H1 (cell line): ENCODE results near the gene GALNT6. TPM values are rescaled to one million over a fixed set of nuclear protein-coding genes. Genes with fewer than 3 reads are reported as not detected.
A peak's percentile ranks its signal among the peaks of the same experiment; 100 is the strongest.

Source experiments
- CTCF ChIA-PET: fragments of 300-600 bp; sonication (Branson Sonifier 250); formaldehyde crosslinking; loops from one replicate; lab custom pipeline; 2021; ENCODE audit not compliant: partially characterized antibody; lab: Charles Lee
- POLR2A ChIA-PET: fragments of 300-600 bp; sonication (Branson Sonifier 250); formaldehyde crosslinking; loops from one replicate; lab custom pipeline; 2021; ENCODE audit warnings: inconsistent platforms; ENCODE audit not compliant: partially characterized antibody; lab: Charles Lee
- DNase-seq, 2 experiments: peaks; one replicate each; pipeline versions ENCODE4 v3.0.0 to v3.0.0-alpha.2; 2010 to 2022; ENCODE audit warnings: low spot score in 2 of 2, low read depth in 1 of 2, mixed read lengths in 1 of 2
- FAIRE-seq: peaks from 2 replicates; lab custom pipeline; 2011; peaks lifted over from hg19 to GRCh38; lab: Jason Lieb, UNC
- H2AFZ ChIP-seq: 2 replicates; pipeline ENCODE4 v1.8.1; 2012; ENCODE audit warnings: low read length, inconsistent platforms
- H2AK5ac ChIP-seq: 2 replicates; pipeline ENCODE4 v1.6.1; 2013; ENCODE audit warnings: low read depth, low read length
- H2BK120ac ChIP-seq: replicated peaks from 2 replicates; pipeline ENCODE3; 2013; ENCODE audit warnings: low read depth, low read length, inconsistent platforms
- H2BK12ac ChIP-seq: 2 replicates; pipeline ENCODE4 v1.6.1; 2013; ENCODE audit warnings: low read depth, low read length
- H2BK15ac ChIP-seq: 2 replicates; pipeline ENCODE4 v1.6.1; 2013; ENCODE audit warnings: low read length
- H2BK20ac ChIP-seq: 2 replicates; pipeline ENCODE4 v1.6.1; 2013; ENCODE audit warnings: low read length
- H2BK5ac ChIP-seq: 2 replicates; pipeline ENCODE4 v1.6.1; 2013; ENCODE audit warnings: low read depth, low read length
- H3K14ac ChIP-seq: 2 replicates; pipeline ENCODE4 v1.6.1; 2013; ENCODE audit warnings: inconsistent platforms; ENCODE audit not compliant: insufficient read length
- H3K18ac ChIP-seq: 2 replicates; pipeline ENCODE4 v1.6.1; 2013; ENCODE audit warnings: low read length; ENCODE audit errors: extremely low read depth
- H3K23ac ChIP-seq: 2 replicates; pipeline ENCODE4 v1.6.1; 2013; ENCODE audit warnings: inconsistent platforms; ENCODE audit not compliant: insufficient read length
- H3K23me2 ChIP-seq: 2 replicates; pipeline ENCODE4 v1.6.1; 2013; ENCODE audit warnings: low read depth, low read length
- H3K27ac ChIP-seq: 2 replicates; pipeline ENCODE4 v1.6.1; 2011; ENCODE audit warnings: low read depth, low read length, inconsistent platforms
- H3K27me3 ChIP-seq, 4 experiments: replicated peaks in 1 of 4; 1 replicate in 1 of 4; 2 replicates in 3 of 4; pipeline versions ENCODE4 v1.6.1 to v1.8.1; 2011 to 2013; ENCODE audit warnings: low read length in 3 of 4, mild to moderate bottlenecking in 3 of 4, inconsistent platforms in 2 of 4, mixed read lengths in 2 of 4, moderate library complexity in 1 of 4; ENCODE audit not compliant: control insufficient read depth in 3 of 4, insufficient read depth in 3 of 4; ENCODE audit errors: extremely low read depth in 1 of 4
- H3K36me3 ChIP-seq, 4 experiments: 2 replicates each; pipeline versions ENCODE4 v1.6.1 to v1.8.1; 2011 to 2013; ENCODE audit warnings: mild to moderate bottlenecking in 4 of 4, low read length in 3 of 4, moderate library complexity in 2 of 4, control low read depth in 1 of 4, inconsistent platforms in 1 of 4; ENCODE audit not compliant: insufficient read depth in 4 of 4, control insufficient read depth in 2 of 4
- H3K4ac ChIP-seq: replicated peaks from 2 replicates; pipeline ENCODE3; 2013; ENCODE audit warnings: low read length, low read depth, mixed read lengths, inconsistent platforms; ENCODE audit not compliant: insufficient read length
- H3K4me1 ChIP-seq, 4 experiments: replicated peaks in 1 of 4; 1 replicate in 1 of 4; 2 replicates in 3 of 4; pipeline versions ENCODE4 v1.6.1 to v1.8.1; 2011 to 2013; ENCODE audit warnings: low read length in 3 of 4, inconsistent platforms in 2 of 4, mixed read lengths in 1 of 4; ENCODE audit not compliant: insufficient read depth in 4 of 4, control insufficient read depth in 3 of 4
- H3K4me2 ChIP-seq, 2 experiments: 2 replicates each; pipeline versions ENCODE4 v1.6.1 to v1.8.1; 2011 to 2013; ENCODE audit warnings: low read depth in 2 of 2, low read length in 2 of 2, control low read depth in 1 of 2, inconsistent platforms in 1 of 2, mild to moderate bottlenecking in 1 of 2; ENCODE audit not compliant: insufficient read depth in 1 of 2
- H3K4me3 ChIP-seq, 4 experiments: fragments of 200-600, 300-600 bp in 1 of 4; sonication (generic), shearing (Covaris generic), sonication (Bioruptor Twin) in 1 of 4; 2 replicates each; pipeline versions ENCODE4 v1.5.1 to v1.8.1; 2011 to 2016; ENCODE audit warnings: low read length in 4 of 4, low read depth in 3 of 4, control low read depth in 2 of 4, inconsistent platforms in 2 of 4, mild to moderate bottlenecking in 2 of 4, mixed read lengths in 1 of 4, moderate library complexity in 1 of 4; ENCODE audit not compliant: insufficient read depth in 2 of 4; ENCODE audit errors: extremely low read depth in 1 of 4
- H3K56ac ChIP-seq: replicated peaks from 2 replicates; pipeline ENCODE3; 2013; ENCODE audit warnings: low read depth, mild to moderate bottlenecking, mixed read lengths, low read length, inconsistent platforms; ENCODE audit not compliant: insufficient read length
- H3K79me1 ChIP-seq: 2 replicates; pipeline ENCODE4 v1.6.1; 2013; ENCODE audit warnings: low read depth, low read length, control low read depth
- H3K79me2 ChIP-seq, 2 experiments: 2 replicates each; pipeline versions ENCODE4 v1.6.1 to v1.8.1; 2012 to 2013; ENCODE audit warnings: low read length in 2 of 2, mild to moderate bottlenecking in 2 of 2, inconsistent platforms in 1 of 2; ENCODE audit not compliant: insufficient read depth in 2 of 2, control insufficient read depth in 1 of 2
- H3K9ac ChIP-seq, 4 experiments: replicated peaks in 1 of 4; 1 replicate in 1 of 4; 2 replicates in 3 of 4; pipeline versions ENCODE4 v1.6.1 to v1.8.1; 2011 to 2013; ENCODE audit warnings: low read depth in 3 of 4, low read length in 3 of 4, control low read depth in 2 of 4, mild to moderate bottlenecking in 2 of 4, moderate library complexity in 2 of 4, inconsistent platforms in 1 of 4; ENCODE audit errors: extremely low read depth in 1 of 4
- H3K9me3 ChIP-seq, 2 experiments: 2 replicates each; pipeline versions ENCODE4 v1.6.1 to v1.8.1; 2012 to 2013; ENCODE audit warnings: mild to moderate bottlenecking in 2 of 2, moderate library complexity in 2 of 2, control low read depth in 1 of 2, inconsistent platforms in 1 of 2, low read depth in 1 of 2, low read length in 1 of 2, mixed read lengths in 1 of 2; ENCODE audit not compliant: insufficient read depth in 2 of 2
- H4K20me1 ChIP-seq, 2 experiments: replicated peaks in 1 of 2; 2 replicates each; pipeline versions ENCODE3 to v1.8.1; 2011 to 2013; ENCODE audit warnings: inconsistent platforms in 2 of 2, low read length in 2 of 2, mild to moderate bottlenecking in 1 of 2; ENCODE audit not compliant: insufficient read depth in 2 of 2, control insufficient read depth in 1 of 2
- H4K5ac ChIP-seq: 2 replicates; pipeline ENCODE4 v1.6.1; 2013; ENCODE audit warnings: low read length, low read depth, mixed read lengths, inconsistent platforms; ENCODE audit not compliant: insufficient read length
- H4K8ac ChIP-seq: 2 replicates; pipeline ENCODE4 v1.8.0; 2013; ENCODE audit warnings: mild to moderate bottlenecking, moderate library complexity, low read length, inconsistent platforms; ENCODE audit not compliant: insufficient read depth; ENCODE audit errors: extremely low read depth
- H4K91ac ChIP-seq: replicated peaks from 2 replicates; pipeline ENCODE3; 2013; ENCODE audit warnings: low read length, mixed read lengths, inconsistent platforms; ENCODE audit not compliant: insufficient read length
- BCL11A ChIP-seq, 2 experiments: IDR thresholded peaks; one replicate each; pipeline ENCODE4 v1.6.1; 2011; ENCODE audit warnings: low read depth in 2 of 2, low read length in 2 of 2, mild to moderate bottlenecking in 2 of 2
- CEBPB ChIP-seq: IDR thresholded peaks from 2 replicates; pipeline ENCODE4 v1.6.1; 2012; ENCODE audit warnings: low read depth, low read length
- KDM1A ChIP-seq: fragments of 200-600, 300-600 bp; sonication (generic); IDR thresholded peaks from 2 replicates; pipeline ENCODE4 v1.7.1; 2016; ENCODE audit warnings: mild to moderate bottlenecking, low read length, borderline replicate concordance
- RBBP5 ChIP-seq: IDR thresholded peaks from 2 replicates; pipeline ENCODE4 v1.7.1; 2012; ENCODE audit warnings: low read depth, mild to moderate bottlenecking, inconsistent platforms, low read length, moderate library complexity, borderline replicate concordance
- SIN3A ChIP-seq, 2 experiments: IDR thresholded peaks in 1 of 2; conservative IDR thresholded peaks in 1 of 2; 2 replicates each; pipeline ENCODE4 v1.6.1; 2011 to 2012; ENCODE audit warnings: low read length in 2 of 2, improper control_type of control experiment in 1 of 2, low read depth in 1 of 2, mild to moderate bottlenecking in 1 of 2
- TCF12 ChIP-seq: IDR thresholded peaks from 2 replicates; pipeline ENCODE4 v1.6.1; 2011; ENCODE audit warnings: low read depth, mild to moderate bottlenecking, low read length
- whole genome bisulfite sequencing, 2 experiments: shearing (Covaris generic) in 1 of 2; methylation state at CpG; one replicate each; pipeline versions ENCODE4 v1.1.6 to v1.1.7; 2013 to 2015; ENCODE audit warnings: low lambda C conversion rate in 2 of 2, mixed read lengths in 2 of 2, inconsistent platforms in 1 of 2, low coverage in 1 of 2, missing lambda C conversion rate in 1 of 2; ENCODE audit not compliant: insufficient replicate concordance in 2 of 2, insufficient coverage in 1 of 2, insufficient read length in 1 of 2; ENCODE audit errors: extremely low coverage in 1 of 2, missing lambda C conversion rate in 1 of 2; 5-methylcytosine and 5-hydroxymethylcytosine counted together
- polyA plus RNA-seq, 7 experiments: library from polyadenylated mRNA; depleted of rRNA in 3 of 7; stranded (reverse) in 5 of 7; unstranded in 2 of 7; fragments of >200 nt in 5 of 7; fragments of 200-250 nt in 2 of 7; gene quantifications; 1 replicate in 5 of 7; 2 replicates in 1 of 7; 4 replicates in 1 of 7; pipeline versions ENCODE4 v1.2.1 to v1.2.3, GENCODE V29; 2011 to 2013; ENCODE audit warnings: missing spikeins in 2 of 7, mixed read lengths in 2 of 7
- total RNA-seq: library from RNA; stranded (reverse); fragmentation: NEBNext Ultra II Directional; extraction: Animal tissue kit (Norgen Biotek cat#: 25700); gene quantifications from 2 replicates; pipeline ENCODE4 v1.2.1, GENCODE V29; 2021

GALNT6 gene
- total and polyA plus RNA-seq, 2 of the 8 experiments (the other 6 are each of a cell fraction or from before 2014, with no cell fraction given), result 5.8 to 10.7 TPM

GRCh38 chr12:51323317-51323960 lies 67.8 kb downstream of the GALNT6 start:
- Histone ChIP-seq H2BK5ac (no peak overlapping the region), H3K4me3 (no peak overlapping the region), H2BK12ac (peak overlapping the region; percentile 88; the same call in 1 of the 2 replicates), H3K4ac (no peak overlapping the region), H4K91ac (peak overlapping the region; percentile 22), H3K56ac (no peak overlapping the region), H2AFZ (no peak overlapping the region; the same call in 1 of the 2 replicates), H2BK20ac (0 out of 2 replicates have a peak overlapping the region, but pooled peaks have one; percentile 13), H4K20me1 (no peaks in the 10 kb centered on the region), H3K14ac (no peak overlapping the region), H3K36me3 (no peaks in the 10 kb centered on the region), H3K79me2 (no peaks in the 10 kb centered on the region), H2AK5ac (no peak overlapping the region), H3K27me3 (no peaks in the 10 kb centered on the region; a peak in 1 of 7 replicates), H3K9ac (no peak overlapping the region), H2BK15ac (no peak overlapping the region), H2BK120ac (no peak overlapping the region), H3K18ac (peak overlapping the region; percentile 80), H3K23ac (no peak overlapping the region), H4K8ac (no peak overlapping the region), H3K9me3 (no peaks in the 10 kb centered on the region), H3K4me1 (peaks cover 2 to 16% (median 7%) of the 10 kb centered on the region in 4 experiments; a peak in 6 of 7 replicates), H3K79me1 (no peaks in the 10 kb centered on the region), H3K27ac (no peak overlapping the region), H4K5ac (no peak overlapping the region), H3K4me2 (no peak overlapping the region), H3K23me2 (no peaks in the 10 kb centered on the region)
- POLR2A ChIA-PET, result interaction anchor here (0.8 to 1.0 kb wide), 2 partner anchors 36 to 68 kb away, joined by 3 read pairs; partner anchors contain the start of gene GALNT6
- FAIRE-seq (no peak), DNase-seq (no peak)
- CTCF ChIA-PET, result interaction anchor here (0.9 to 7.0 kb wide), 4 partner anchors 14 to 54 kb away, joined by 3 to 45 read pairs (median 4); no protein-coding TSS in a partner anchor
- 88% methylated on average over 7 of the region's 15 CpGs; no CpG with 5 or more reads in 1 of the 2 experiments for WGBS, 2 experiments
- no peak for TF ChIP-seq TCF12
- no peak for TF ChIP-seq BCL11A (IDR thresholded peaks at IDR 0.05; ENCODE audit: low read depth in 2 of 2, low read length in 2 of 2)
- TF ChIP-seq CEBPB, result no peak
- TF ChIP-seq SIN3A (conservative IDR thresholded peaks at IDR 0.05 in 1 of 2, IDR thresholded peaks at IDR 0.05 in 1 of 2; ENCODE audit: low read depth in 1 of 2, low read length in 2 of 2), result no peak
- no peak for TF ChIP-seq KDM1A
- TF ChIP-seq RBBP5, result no peak
